ENCODE measurements around the gene IBSP.

DNA sequence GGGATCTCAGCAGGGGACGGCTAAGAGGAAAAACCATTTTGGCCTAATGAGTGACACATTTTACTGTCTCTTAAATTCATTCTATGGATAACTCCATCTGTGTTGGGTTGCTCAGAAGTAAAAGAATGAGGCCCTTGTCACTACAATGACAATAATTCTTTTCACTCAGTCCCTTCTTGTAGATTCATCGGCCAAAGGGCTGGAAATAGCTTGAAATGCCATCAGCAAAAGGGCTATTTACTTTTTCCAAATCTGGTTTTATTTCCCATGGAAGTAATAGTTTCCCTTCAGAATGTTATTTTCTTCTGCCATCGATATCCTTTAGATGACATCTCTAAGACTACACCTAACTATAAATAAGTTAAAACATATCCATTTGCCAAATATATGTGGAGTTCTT lies 40.8 kb downstream of the IBSP start:
- TF ChIP-seq, protein P1, sequence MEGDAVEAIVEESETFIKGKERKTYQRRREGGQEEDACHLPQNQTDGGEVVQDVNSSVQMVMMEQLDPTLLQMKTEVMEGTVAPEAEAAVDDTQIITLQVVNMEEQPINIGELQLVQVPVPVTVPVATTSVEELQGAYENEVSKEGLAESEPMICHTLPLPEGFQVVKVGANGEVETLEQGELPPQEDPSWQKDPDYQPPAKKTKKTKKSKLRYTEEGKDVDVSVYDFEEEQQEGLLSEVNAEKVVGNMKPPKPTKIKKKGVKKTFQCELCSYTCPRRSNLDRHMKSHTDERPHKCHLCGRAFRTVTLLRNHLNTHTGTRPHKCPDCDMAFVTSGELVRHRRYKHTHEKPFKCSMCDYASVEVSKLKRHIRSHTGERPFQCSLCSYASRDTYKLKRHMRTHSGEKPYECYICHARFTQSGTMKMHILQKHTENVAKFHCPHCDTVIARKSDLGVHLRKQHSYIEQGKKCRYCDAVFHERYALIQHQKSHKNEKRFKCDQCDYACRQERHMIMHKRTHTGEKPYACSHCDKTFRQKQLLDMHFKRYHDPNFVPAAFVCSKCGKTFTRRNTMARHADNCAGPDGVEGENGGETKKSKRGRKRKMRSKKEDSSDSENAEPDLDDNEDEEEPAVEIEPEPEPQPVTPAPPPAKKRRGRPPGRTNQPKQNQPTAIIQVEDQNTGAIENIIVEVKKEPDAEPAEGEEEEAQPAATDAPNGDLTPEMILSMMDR (IDR thresholded peaks at IDR 0.05) = no peak
- no peak for TF ChIP-seq POLR2A (IDR thresholded peaks at IDR 0.05)

All from vagina (tissue), 2 donors.